Activated CD8-positive, alpha-beta memory T cell treated with anti-CD3 and anti-CD28 coated beads for 1 hour (primary cell): ENCODE data around the gene GPS2.
A peak's percentile ranks its signal among the peaks of the same experiment; 100 is the strongest.

Experiments used
- DNase-seq, 2 donors: peaks; one replicate each; pipeline ENCODE4 v3.0.0-alpha.2; 2020; ENCODE audit warnings: low read depth in 1 of 2; ENCODE audit errors: extremely low read depth in 1 of 2

GPS2 gene

GRCh38 chr17:7318121-7318860 lies 3.1 kb upstream of the GPS2 start:
- DNase-seq: no peak

GRCh38 chr17:7317161-7317803 lies 2.1 kb upstream of the GPS2 start:
- DNase-seq: no peak

- DNase-seq: no peak
These were observed 543 bp upstream of the GPS2 start for GRCh38 chr17:7315570-7316235.

GRCh38 chr17:7313890-7314718 lies 1.1 kb downstream of the GPS2 start:
- no peak for DNase-seq

GRCh38 chr17:7313088-7313889 lies 1.9 kb downstream of the GPS2 start:
- no peak for DNase-seq

- DNase-seq: no peak
These were observed 2.6 kb downstream of the GPS2 start for GRCh38 chr17:7312432-7313087.

- DNase-seq: no peak
These were observed 4.0 kb downstream of the GPS2 start for GRCh38 chr17:7311110-7311705.

GRCh38 chr17:7309628-7310027 lies 5.5 kb downstream of the GPS2 start:
- no peak for DNase-seq

- DNase-seq: peak; percentile 69 to 78
These were observed 6.3 kb downstream of the GPS2 start for GRCh38 chr17:7308625-7309433.

- peak in 1 of 2 donors; percentile 33 for DNase-seq
These were observed 7.2 kb downstream of the GPS2 start for GRCh38 chr17:7307686-7308624.

- peak; percentile 100 for DNase-seq
These were observed 8.1 kb downstream of the GPS2 start, which contains the start of gene EIF5A for GRCh38 chr17:7306911-7307685. Gene EIF5A, plus strand, starts transcription at chr17:7307628. Its CDS starts 2,008 bp downstream, at chr17:7309636.

- no peak for DNase-seq
These were observed 11.0 kb downstream of the GPS2 start for GRCh38 chr17:7304179-7304578.

- peak in 1 of 2 donors; percentile 54 for DNase-seq
These were observed 18.8 kb downstream of the GPS2 start for GRCh38 chr17:7296189-7296861.

GRCh38 chr17:7295230-7296180 lies 19.7 kb downstream of the GPS2 start:
- no peak for DNase-seq

- peak in 1 of 2 donors; percentile 56 for DNase-seq
These were observed 20.5 kb downstream of the GPS2 start, which contains the start of gene YBX2 for GRCh38 chr17:7294614-7295153. Gene YBX2, minus strand, starts transcription at chr17:7294639. Its CDS starts 139 bp downstream, at chr17:7294500.
